SK-N-SH treated with all-trans-retinoic acid at 6 μM for 48 hours (cell line): Measurements from ENCODE around the gene TBC1D16.
A peak's percentile ranks its signal among the peaks of the same experiment; 100 is the strongest.

Experiments used
- ATAC-seq: fragments of 200-7000 bp; cut with Tn5 transposase; 3 replicates; pipeline ENCODE4 v1.9.1; 2020; ENCODE audit warnings: mild to moderate bottlenecking, moderate library complexity
- ARNTL ChIP-seq: fragments of 450-650 bp; formaldehyde crosslinking; IDR thresholded peaks from 2 replicates; pipeline ENCODE4 v1.5.0; 2020; ENCODE audit warnings: low read depth, mild to moderate bottlenecking, moderate library complexity, borderline replicate concordance
- BACH2 ChIP-seq: fragments of 250-450 bp; sonication (Bioruptor Pico); IDR thresholded peaks from 2 replicates; pipeline ENCODE4 v1.9.0; 2021; ENCODE audit warnings: mild to moderate bottlenecking, borderline replicate concordance
- CSDC2 ChIP-seq: fragments of 250-450 bp; sonication (Bioruptor Pico); IDR thresholded peaks from 2 replicates; pipeline ENCODE4 v1.5.0; 2020; ENCODE audit warnings: mild to moderate bottlenecking, moderate library complexity
- CSRNP3 ChIP-seq: fragments of 250-450 bp; sonication (Bioruptor Pico); IDR thresholded peaks from 2 replicates; pipeline ENCODE4 v1.5.1; 2021; ENCODE audit warnings: mild to moderate bottlenecking, moderate library complexity
- GLIS3 ChIP-seq: fragments of 250-450 bp; sonication (Bioruptor Pico); IDR thresholded peaks from 2 replicates; pipeline ENCODE4 v1.5.0; 2020; ENCODE audit warnings: mild to moderate bottlenecking, moderate library complexity
- ISL1 ChIP-seq: fragments of 250-450 bp; sonication (Bioruptor Pico); IDR thresholded peaks from 2 replicates; pipeline ENCODE4 v2.1.2; 2022; ENCODE audit warnings: mild to moderate bottlenecking, moderate library complexity
- OSR1 ChIP-seq: fragments of 250-450 bp; sonication (Bioruptor Pico); IDR thresholded peaks from 2 replicates; pipeline ENCODE4 v1.8.0; 2022; ENCODE audit warnings: moderate library complexity, mild to moderate bottlenecking, inconsistent platforms
- POU6F1 ChIP-seq: fragments of 250-450 bp; sonication (Bioruptor Pico); IDR thresholded peaks from 2 replicates; pipeline ENCODE4 v1.8.0; 2021; ENCODE audit warnings: low read depth, mild to moderate bottlenecking, moderate library complexity, borderline replicate concordance
- PPARA ChIP-seq: fragments of 250-450 bp; sonication (Bioruptor Pico); IDR thresholded peaks from 2 replicates; pipeline ENCODE4 v1.5.0; 2020; ENCODE audit warnings: mild to moderate bottlenecking, borderline replicate concordance
- RARB ChIP-seq: fragments of 250-450 bp; sonication (Bioruptor Pico); IDR thresholded peaks from 2 replicates; pipeline ENCODE4 v1.8.0; 2021; ENCODE audit warnings: mild to moderate bottlenecking, moderate library complexity
- SNAI2 ChIP-seq: fragments of 250-450 bp; sonication (Bioruptor Pico); IDR thresholded peaks from 2 replicates; pipeline ENCODE4 v1.5.0; 2020; ENCODE audit warnings: mild to moderate bottlenecking, moderate library complexity
- TCF4 ChIP-seq: fragments of 250-450 bp; sonication (Bioruptor Pico); IDR thresholded peaks from 2 replicates; pipeline ENCODE4 v1.8.0; 2021; ENCODE audit warnings: mild to moderate bottlenecking, moderate library complexity, borderline replicate concordance
- TOX ChIP-seq: fragments of 250-450 bp; sonication (Bioruptor Pico); IDR thresholded peaks from 2 replicates; pipeline ENCODE4 v1.8.0; 2021; ENCODE audit warnings: mild to moderate bottlenecking, moderate library complexity, borderline replicate concordance
- ZC3H10 ChIP-seq: fragments of 250-450 bp; sonication (Bioruptor Pico); IDR thresholded peaks from 2 replicates; pipeline ENCODE4 v1.5.1; 2021; ENCODE audit warnings: mild to moderate bottlenecking, moderate library complexity
- ZFP3 ChIP-seq: fragments of 250-450 bp; sonication (Bioruptor Pico); IDR thresholded peaks from 2 replicates; pipeline ENCODE4 v1.5.0; 2020; ENCODE audit warnings: mild to moderate bottlenecking, moderate library complexity
- ZFP30 ChIP-seq: fragments of 450-650 bp; formaldehyde crosslinking; IDR thresholded peaks from 2 replicates; pipeline ENCODE4 v1.5.0; 2022; ENCODE audit warnings: mild to moderate bottlenecking, moderate library complexity
- ZNF565 ChIP-seq: fragments of 450-650 bp; formaldehyde crosslinking; conservative IDR thresholded peaks from 2 replicates; pipeline ENCODE4 v1.5.0; 2020; ENCODE audit warnings: low read depth, mild to moderate bottlenecking, moderate library complexity
- ZNF70 ChIP-seq: fragments of 450-650 bp; formaldehyde crosslinking; IDR thresholded peaks from 2 replicates; pipeline ENCODE4 v1.5.0; 2020; ENCODE audit warnings: mild to moderate bottlenecking, moderate library complexity
- ZNF8 ChIP-seq: fragments of 450-650 bp; formaldehyde crosslinking; IDR thresholded peaks from 2 replicates; pipeline ENCODE4 v1.5.0; 2020; ENCODE audit warnings: mild to moderate bottlenecking, moderate library complexity
- TF ChIP-seq, protein P1 (sequence below): fragments of 250-450 bp; sonication (Bioruptor Pico); IDR thresholded peaks from 2 replicates; pipeline ENCODE4 v1.8.0; 2020; ENCODE audit warnings: mild to moderate bottlenecking, moderate library complexity, borderline replicate concordance
- TF ChIP-seq, protein P2 (sequence below): fragments of 250-450 bp; sonication (Bioruptor Pico); IDR thresholded peaks from 2 replicates; pipeline ENCODE4 v1.5.1; 2020; ENCODE audit warnings: low read depth, mild to moderate bottlenecking, moderate library complexity
- TF ChIP-seq, protein P3 (sequence below): fragments of 250-450 bp; sonication (Bioruptor Pico); IDR thresholded peaks from 2 replicates; pipeline ENCODE4 v1.5.0; 2020; ENCODE audit warnings: mild to moderate bottlenecking, moderate library complexity

The TBC1D16 gene

GRCh38 chr17:79986411-79987186 lies 49.1 kb downstream of the TBC1D16 start:
- peak; percentile 48 for ATAC-seq
- no peak for TF ChIP-seq TCF4 (CRISPR knock-in tag)
- TF ChIP-seq BACH2, result no peak
- TF ChIP-seq, protein P1, sequence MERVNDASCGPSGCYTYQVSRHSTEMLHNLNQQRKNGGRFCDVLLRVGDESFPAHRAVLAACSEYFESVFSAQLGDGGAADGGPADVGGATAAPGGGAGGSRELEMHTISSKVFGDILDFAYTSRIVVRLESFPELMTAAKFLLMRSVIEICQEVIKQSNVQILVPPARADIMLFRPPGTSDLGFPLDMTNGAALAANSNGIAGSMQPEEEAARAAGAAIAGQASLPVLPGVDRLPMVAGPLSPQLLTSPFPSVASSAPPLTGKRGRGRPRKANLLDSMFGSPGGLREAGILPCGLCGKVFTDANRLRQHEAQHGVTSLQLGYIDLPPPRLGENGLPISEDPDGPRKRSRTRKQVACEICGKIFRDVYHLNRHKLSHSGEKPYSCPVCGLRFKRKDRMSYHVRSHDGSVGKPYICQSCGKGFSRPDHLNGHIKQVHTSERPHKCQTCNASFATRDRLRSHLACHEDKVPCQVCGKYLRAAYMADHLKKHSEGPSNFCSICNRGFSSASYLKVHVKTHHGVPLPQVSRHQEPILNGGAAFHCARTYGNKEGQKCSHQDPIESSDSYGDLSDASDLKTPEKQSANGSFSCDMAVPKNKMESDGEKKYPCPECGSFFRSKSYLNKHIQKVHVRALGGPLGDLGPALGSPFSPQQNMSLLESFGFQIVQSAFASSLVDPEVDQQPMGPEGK, result no peak
- TF ChIP-seq ZNF8 (CRISPR knock-in tag), result no peak
- no peak for TF ChIP-seq OSR1 (CRISPR knock-in tag)
- no peak for TF ChIP-seq CSRNP3 (CRISPR knock-in tag)
- TF ChIP-seq ISL1 (CRISPR knock-in tag), result no peak
- no peak for TF ChIP-seq RARB (CRISPR knock-in tag)
- no peak for TF ChIP-seq ZFP30 (CRISPR knock-in tag)
- no peak for TF ChIP-seq CSDC2
- no peak for TF ChIP-seq ZNF70 (CRISPR knock-in tag)
- no peak for TF ChIP-seq GLIS3
- TF ChIP-seq, protein P2, sequence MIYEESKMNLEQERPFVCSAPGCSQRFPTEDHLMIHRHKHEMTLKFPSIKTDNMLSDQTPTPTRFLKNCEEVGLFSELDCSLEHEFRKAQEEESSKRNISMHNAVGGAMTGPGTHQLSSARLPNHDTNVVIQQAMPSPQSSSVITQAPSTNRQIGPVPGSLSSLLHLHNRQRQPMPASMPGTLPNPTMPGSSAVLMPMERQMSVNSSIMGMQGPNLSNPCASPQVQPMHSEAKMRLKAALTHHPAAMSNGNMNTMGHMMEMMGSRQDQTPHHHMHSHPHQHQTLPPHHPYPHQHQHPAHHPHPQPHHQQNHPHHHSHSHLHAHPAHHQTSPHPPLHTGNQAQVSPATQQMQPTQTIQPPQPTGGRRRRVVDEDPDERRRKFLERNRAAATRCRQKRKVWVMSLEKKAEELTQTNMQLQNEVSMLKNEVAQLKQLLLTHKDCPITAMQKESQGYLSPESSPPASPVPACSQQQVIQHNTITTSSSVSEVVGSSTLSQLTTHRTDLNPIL (CRISPR knock-in tag), result no peak
- no peak for TF ChIP-seq SNAI2
- no peak for TF ChIP-seq ZFP3 (CRISPR knock-in tag)
- no peak for TF ChIP-seq POU6F1

DNA sequence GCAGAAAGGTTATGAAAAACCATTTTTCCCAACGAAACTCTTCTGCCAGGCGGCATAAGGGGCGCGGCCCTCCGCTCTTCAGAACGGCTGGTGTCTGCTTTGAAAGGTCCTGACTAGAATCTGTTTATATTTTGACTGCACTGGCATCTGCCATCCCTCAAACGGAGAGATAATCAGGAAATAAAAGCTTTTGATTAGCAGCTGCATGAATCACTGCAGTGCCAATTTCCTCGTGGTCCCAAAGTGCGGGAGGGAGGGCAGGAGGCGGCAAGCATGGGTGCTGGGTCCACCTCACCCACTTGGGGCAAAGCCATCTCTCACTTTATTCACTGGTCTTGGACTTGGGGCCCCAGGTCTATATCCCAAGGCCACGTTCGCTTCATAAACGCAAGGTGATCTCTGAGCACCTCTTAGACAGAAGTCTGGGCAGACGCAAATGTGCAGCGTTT lies 49.7 kb downstream of the TBC1D16 start:
- no peak for TF ChIP-seq RARB (CRISPR knock-in tag)
- TF ChIP-seq TOX (CRISPR knock-in tag), result no peak
- TF ChIP-seq ARNTL (CRISPR knock-in tag), result no peak
- peak; percentile 59; the same call in 1 of the 2 replicates for TF ChIP-seq ISL1 (CRISPR knock-in tag)
- TF ChIP-seq, protein P3, sequence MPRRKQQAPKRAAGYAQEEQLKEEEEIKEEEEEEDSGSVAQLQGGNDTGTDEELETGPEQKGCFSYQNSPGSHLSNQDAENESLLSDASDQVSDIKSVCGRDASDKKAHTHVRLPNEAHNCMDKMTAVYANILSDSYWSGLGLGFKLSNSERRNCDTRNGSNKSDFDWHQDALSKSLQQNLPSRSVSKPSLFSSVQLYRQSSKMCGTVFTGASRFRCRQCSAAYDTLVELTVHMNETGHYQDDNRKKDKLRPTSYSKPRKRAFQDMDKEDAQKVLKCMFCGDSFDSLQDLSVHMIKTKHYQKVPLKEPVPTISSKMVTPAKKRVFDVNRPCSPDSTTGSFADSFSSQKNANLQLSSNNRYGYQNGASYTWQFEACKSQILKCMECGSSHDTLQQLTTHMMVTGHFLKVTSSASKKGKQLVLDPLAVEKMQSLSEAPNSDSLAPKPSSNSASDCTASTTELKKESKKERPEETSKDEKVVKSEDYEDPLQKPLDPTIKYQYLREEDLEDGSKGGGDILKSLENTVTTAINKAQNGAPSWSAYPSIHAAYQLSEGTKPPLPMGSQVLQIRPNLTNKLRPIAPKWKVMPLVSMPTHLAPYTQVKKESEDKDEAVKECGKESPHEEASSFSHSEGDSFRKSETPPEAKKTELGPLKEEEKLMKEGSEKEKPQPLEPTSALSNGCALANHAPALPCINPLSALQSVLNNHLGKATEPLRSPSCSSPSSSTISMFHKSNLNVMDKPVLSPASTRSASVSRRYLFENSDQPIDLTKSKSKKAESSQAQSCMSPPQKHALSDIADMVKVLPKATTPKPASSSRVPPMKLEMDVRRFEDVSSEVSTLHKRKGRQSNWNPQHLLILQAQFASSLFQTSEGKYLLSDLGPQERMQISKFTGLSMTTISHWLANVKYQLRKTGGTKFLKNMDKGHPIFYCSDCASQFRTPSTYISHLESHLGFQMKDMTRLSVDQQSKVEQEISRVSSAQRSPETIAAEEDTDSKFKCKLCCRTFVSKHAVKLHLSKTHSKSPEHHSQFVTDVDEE, result peak; percentile 82; the same call in 1 of the 2 replicates
- TF ChIP-seq TCF4 (CRISPR knock-in tag), result peak; percentile 72
- no peak for TF ChIP-seq ZFP30 (CRISPR knock-in tag)
- no peak for TF ChIP-seq ZNF565
- no peak for TF ChIP-seq CSDC2
- TF ChIP-seq OSR1 (CRISPR knock-in tag), result no peak
- peak; percentile 25; the same call in 2 of the 3 replicates for ATAC-seq

GRCh38 chr17:79985361-79985942 lies 50.2 kb downstream of the TBC1D16 start:
- ATAC-seq, result no peak
- TF ChIP-seq PPARA (CRISPR knock-in tag) (no peak), ZNF70 (CRISPR knock-in tag) (no peak), ZC3H10 (CRISPR knock-in tag) (no peak), CSRNP3 (CRISPR knock-in tag) (no peak), OSR1 (CRISPR knock-in tag) (no peak), RARB (CRISPR knock-in tag) (no peak), ARNTL (CRISPR knock-in tag) (no peak), SNAI2 (no peak)
- TF ChIP-seq, protein P1, result no peak
- TF ChIP-seq, protein P2 (CRISPR knock-in tag), result no peak
